GM21447 (cell line): Measurements from ENCODE around the gene SCCPDH.
A peak's percentile ranks its signal among the peaks of the same experiment; 100 is the strongest.

Experiments
- ATAC-seq: cut with Tn5 transposase; IDR thresholded peaks from one replicate; pipeline ENCODE4 v1.9.1; 2021; ENCODE audit not compliant: unreplicated experiment

Gene SCCPDH

GRCh38 chr1:246784621-246785493, 60.6 kb downstream of the SCCPDH start:
- peak; percentile 52 for ATAC-seq

GRCh38 chr1:246785494-246786111, 61.4 kb downstream of the SCCPDH start:
- ATAC-seq, result no peak

- no peak for ATAC-seq
Measured at GRCh38 chr1:246786606-246787238, 62.5 kb downstream of the SCCPDH start.

- ATAC-seq, result no peak
Measured at GRCh38 chr1:246787781-246788513, 63.7 kb downstream of the SCCPDH start.

GRCh38 chr1:246788895-246789338, 64.7 kb downstream of the SCCPDH start:
- no peak for ATAC-seq

- no peak for ATAC-seq
Measured at GRCh38 chr1:246789454-246790339, 65.5 kb downstream of the SCCPDH start.

GRCh38 chr1:246790364-246790763, 66.2 kb downstream of the SCCPDH start:
- ATAC-seq, result no peak

- no peak for ATAC-seq
Measured at GRCh38 chr1:246790833-246791232, 66.6 kb downstream of the SCCPDH start.

GRCh38 chr1:246791303-246791918, 67.2 kb downstream of the SCCPDH start:
- no peak for ATAC-seq

- ATAC-seq, result no peak
Measured at GRCh38 chr1:246792603-246793002, 68.4 kb downstream of the SCCPDH start.

- no peak for ATAC-seq
Measured at GRCh38 chr1:246793356-246793896, 69.2 kb downstream of the SCCPDH start.

GRCh38 chr1:246794048-246794827, 70.0 kb downstream of the SCCPDH start:
- ATAC-seq, result no peak

- no peak for ATAC-seq
Measured at GRCh38 chr1:246794828-246795671, 70.8 kb downstream of the SCCPDH start.

- no peak for ATAC-seq
Measured at GRCh38 chr1:246795906-246796694, 71.9 kb downstream of the SCCPDH start.

GRCh38 chr1:246797157-246797556, 72.9 kb downstream of the SCCPDH start:
- no peak for ATAC-seq

GRCh38 chr1:246797597-246797996, 73.4 kb downstream of the SCCPDH start:
- no peak for ATAC-seq

- no peak for ATAC-seq
Measured at GRCh38 chr1:246798107-246798506, 73.9 kb downstream of the SCCPDH start.
